Ureter (tissue), 1 donor: ENCODE measurements around the gene TTC17. TPM values are rescaled to one million over a fixed set of nuclear protein-coding genes. Genes with fewer than 3 reads are reported as not detected.
"Not testable (repeated sequence)": the region's sequence is repeated elsewhere in the genome, so short reads cannot be mapped to it uniquely, and the experiment has no call there.

Experiments
- DNase-seq: peaks from one replicate; pipeline ENCODE4 v3.0.0-alpha.2; 2020; ENCODE audit warnings: low spot score
- total RNA-seq: library from RNA; stranded (reverse); gene quantifications from one replicate; pipeline ENCODE4 v1.2.4, GENCODE V29; 2023
- donor health status: DM: yes; HTN: yes; CAD: no.

The TTC17 gene
- total RNA-seq, 1 donor from 2014 or later: 148 TPM

GRCh38 chr11:43458486-43458885, 99.8 kb downstream of the TTC17 start:
- DNase-seq: no peak

- no peak for DNase-seq
Measured at GRCh38 chr11:43459246-43459645, 100.5 kb downstream of the TTC17 start.

GRCh38 chr11:43462359-43462758, 103.6 kb downstream of the TTC17 start:
- no peak for DNase-seq

GRCh38 chr11:43467958-43468357, 109.2 kb downstream of the TTC17 start:
- DNase-seq: no peak

- not testable (repeated sequence) for DNase-seq
Measured at GRCh38 chr11:43477491-43477890, 118.8 kb downstream of the TTC17 start.

GRCh38 chr11:43486141-43486540, 127.4 kb downstream of the TTC17 start:
- DNase-seq: no peak

- no peak for DNase-seq
Measured at GRCh38 chr11:43489869-43490465, 131.2 kb downstream of the TTC17 start.

GRCh38 chr11:43492701-43493100, 134.0 kb downstream of the TTC17 start:
- DNase-seq: no peak

GRCh38 chr11:43493431-43493830, 134.7 kb downstream of the TTC17 start:
- no peak for DNase-seq

GRCh38 chr11:43497144-43497543, 138.4 kb downstream of the TTC17 start:
- no peak for DNase-seq

GRCh38 chr11:43498561-43498960, 139.8 kb downstream of the TTC17 start:
- DNase-seq: no peak

- DNase-seq: no peak
Measured at GRCh38 chr11:43503417-43503816, 144.7 kb downstream of the TTC17 start.

GRCh38 chr11:43504316-43504950, 145.7 kb downstream of the TTC17 start:
- no peak for DNase-seq

- no peak for DNase-seq
Measured at GRCh38 chr11:43505171-43505570, 146.5 kb downstream of the TTC17 start.

- peak; percentile 30 for DNase-seq
Measured at GRCh38 chr11:43507171-43507570, 148.5 kb downstream of the TTC17 start.

- no peak for DNase-seq
Measured at GRCh38 chr11:43508511-43508918, 149.8 kb downstream of the TTC17 start.

GRCh38 chr11:43511959-43512358, 153.2 kb downstream of the TTC17 start:
- DNase-seq: no peak

- no peak for DNase-seq
Measured at GRCh38 chr11:43515090-43515489, 156.4 kb downstream of the TTC17 start.

GRCh38 chr11:43516316-43516850, 157.7 kb downstream of the TTC17 start:
- no peak for DNase-seq

GRCh38 chr11:43517518-43517917, 158.8 kb downstream of the TTC17 start:
- no peak for DNase-seq

- DNase-seq: no peak
Measured at GRCh38 chr11:43518408-43519160, 159.9 kb downstream of the TTC17 start.

- no peak for DNase-seq
Measured at GRCh38 chr11:43521471-43521870, 162.8 kb downstream of the TTC17 start.

- no peak for DNase-seq
Measured at GRCh38 chr11:43523632-43524031, 164.9 kb downstream of the TTC17 start.
